Astrocyte of the cerebellum (primary cell): ENCODE measurements around the gene CCDC92.

Experiments
- DNase-seq: peaks from one replicate; pipeline ENCODE4 v3.0.0-alpha.2; 2011; ENCODE audit warnings: low read depth
- H3K4me3 ChIP-seq: 2 replicates; pipeline ENCODE4 v1.5.1; 2011; ENCODE audit warnings: mild to moderate bottlenecking, low read depth, low read length, moderate library complexity
- in situ Hi-C: cut with HindIII; loops from 2 replicates; pipeline ENCODE4 v1.10.0; 2017; ENCODE audit warnings: low sequenced_read_pairs
- TF ChIP-seq, protein P1 (sequence below): IDR thresholded peaks from 2 replicates; pipeline ENCODE4 v1.5.1; 2012; ENCODE audit warnings: low read length, low read depth, moderate library complexity, mild to moderate bottlenecking; ENCODE audit errors: missing control alignments

CCDC92 gene

DNA sequence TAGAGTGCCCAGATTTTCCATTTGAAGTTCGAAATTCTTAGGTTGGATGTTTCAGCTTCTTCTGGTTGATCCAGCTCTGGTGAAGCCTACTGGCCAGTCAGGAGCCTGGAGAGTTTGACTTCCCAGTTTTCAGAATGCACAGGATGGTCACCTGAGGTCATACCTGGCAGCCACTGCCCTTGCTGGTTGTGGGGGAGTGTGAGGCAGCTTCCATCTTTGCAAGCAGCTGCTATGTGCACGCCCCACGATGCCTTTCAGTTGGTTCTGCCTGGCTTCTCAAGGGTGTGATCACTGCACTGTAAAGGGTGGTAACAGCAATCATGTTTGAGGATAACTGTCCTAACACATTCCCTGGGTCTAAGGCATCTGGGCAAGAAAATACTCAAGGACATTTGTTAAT, 15.4 kb downstream of the CCDC92 start:
- H3K4me3 ChIP-seq, result no peak overlapping the region
- no peak for DNase-seq
- TF ChIP-seq, protein P1, sequence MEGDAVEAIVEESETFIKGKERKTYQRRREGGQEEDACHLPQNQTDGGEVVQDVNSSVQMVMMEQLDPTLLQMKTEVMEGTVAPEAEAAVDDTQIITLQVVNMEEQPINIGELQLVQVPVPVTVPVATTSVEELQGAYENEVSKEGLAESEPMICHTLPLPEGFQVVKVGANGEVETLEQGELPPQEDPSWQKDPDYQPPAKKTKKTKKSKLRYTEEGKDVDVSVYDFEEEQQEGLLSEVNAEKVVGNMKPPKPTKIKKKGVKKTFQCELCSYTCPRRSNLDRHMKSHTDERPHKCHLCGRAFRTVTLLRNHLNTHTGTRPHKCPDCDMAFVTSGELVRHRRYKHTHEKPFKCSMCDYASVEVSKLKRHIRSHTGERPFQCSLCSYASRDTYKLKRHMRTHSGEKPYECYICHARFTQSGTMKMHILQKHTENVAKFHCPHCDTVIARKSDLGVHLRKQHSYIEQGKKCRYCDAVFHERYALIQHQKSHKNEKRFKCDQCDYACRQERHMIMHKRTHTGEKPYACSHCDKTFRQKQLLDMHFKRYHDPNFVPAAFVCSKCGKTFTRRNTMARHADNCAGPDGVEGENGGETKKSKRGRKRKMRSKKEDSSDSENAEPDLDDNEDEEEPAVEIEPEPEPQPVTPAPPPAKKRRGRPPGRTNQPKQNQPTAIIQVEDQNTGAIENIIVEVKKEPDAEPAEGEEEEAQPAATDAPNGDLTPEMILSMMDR, result no peak
- in situ Hi-C loops, result no loop called here

DNA sequence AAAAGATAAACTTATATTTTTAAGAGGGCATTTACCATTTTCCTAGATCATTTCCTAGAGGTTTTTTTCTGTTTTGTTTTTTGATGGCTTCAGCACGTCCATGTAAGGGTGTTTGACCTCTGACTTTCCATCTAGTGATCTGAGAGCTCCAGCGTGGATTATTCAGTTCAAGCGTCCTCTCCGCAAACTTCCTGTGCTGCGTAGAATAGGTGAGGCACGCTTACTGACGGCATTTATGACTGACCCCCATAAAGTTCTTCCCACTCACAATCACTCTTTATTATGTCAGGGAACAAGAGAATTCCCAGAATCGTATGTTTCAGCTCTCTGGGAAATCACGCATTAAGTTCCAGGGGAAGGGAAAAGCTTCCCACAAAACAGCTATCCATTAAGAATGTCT, 16.4 kb downstream of the CCDC92 start:
- no peak for DNase-seq
- TF ChIP-seq, protein P1, result no peak
- H3K4me3 ChIP-seq, result no peak overlapping the region
- in situ Hi-C loops, result no loop called here

DNA sequence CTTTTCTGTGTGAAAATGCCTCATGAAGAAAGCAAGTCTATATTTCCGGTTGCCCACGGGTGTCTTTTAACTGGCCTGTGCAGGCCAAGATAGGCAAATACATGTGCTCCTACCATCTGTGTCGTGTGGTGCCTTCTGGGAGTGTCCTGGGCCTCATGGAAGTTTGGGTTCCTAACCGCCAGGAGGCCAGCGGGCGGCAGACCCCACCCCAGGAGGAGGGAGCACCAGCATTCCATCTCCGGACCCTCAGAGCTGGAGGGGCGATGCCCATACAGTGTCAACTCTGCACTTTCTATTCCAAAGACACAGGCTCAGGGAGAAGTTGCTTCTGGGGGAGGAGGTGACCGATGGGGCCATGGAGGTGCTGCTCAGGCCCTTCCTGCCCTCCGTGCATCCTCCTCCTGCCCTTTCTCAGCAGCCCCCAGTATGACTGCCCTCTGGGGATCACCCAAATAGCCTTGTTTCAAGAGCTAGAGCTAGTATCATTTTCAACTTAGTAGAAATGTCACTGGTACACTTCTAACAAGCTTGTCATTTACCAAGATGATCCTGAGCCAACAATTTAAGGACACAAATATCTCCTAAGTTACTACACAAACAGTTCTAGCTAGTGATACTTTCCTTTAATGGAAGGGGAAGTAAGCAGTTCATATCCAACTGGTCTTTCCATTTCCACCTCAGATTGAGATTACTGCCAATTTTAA, 17.8 kb downstream of the CCDC92 start:
- DNase-seq, result no peak
- no peak overlapping the region for H3K4me3 ChIP-seq
- TF ChIP-seq, protein P1, result no peak
- in situ Hi-C loops, result no loop called here

DNA sequence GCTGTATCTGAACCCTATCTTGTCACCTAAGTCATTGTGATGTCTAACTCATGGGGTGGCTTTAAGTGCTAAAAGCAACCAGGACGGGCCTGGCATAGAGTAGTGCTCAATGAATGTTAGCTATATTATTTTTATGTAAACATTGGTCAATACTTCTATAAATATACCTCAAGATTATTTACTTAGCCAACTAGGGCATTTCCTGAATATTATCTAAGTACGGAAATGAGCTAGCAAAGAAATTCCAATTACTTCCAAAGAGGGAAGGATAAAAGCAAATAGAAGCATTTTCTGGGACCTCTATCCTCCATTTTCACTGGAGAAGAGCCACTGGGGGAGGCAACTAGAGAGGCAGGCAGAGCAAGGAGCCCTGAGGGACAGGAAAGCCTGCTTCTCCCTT, 20.6 kb downstream of the CCDC92 start:
- in situ Hi-C loops, result no loop called here
- DNase-seq, result no peak
- no peak overlapping the region for H3K4me3 ChIP-seq

DNA sequence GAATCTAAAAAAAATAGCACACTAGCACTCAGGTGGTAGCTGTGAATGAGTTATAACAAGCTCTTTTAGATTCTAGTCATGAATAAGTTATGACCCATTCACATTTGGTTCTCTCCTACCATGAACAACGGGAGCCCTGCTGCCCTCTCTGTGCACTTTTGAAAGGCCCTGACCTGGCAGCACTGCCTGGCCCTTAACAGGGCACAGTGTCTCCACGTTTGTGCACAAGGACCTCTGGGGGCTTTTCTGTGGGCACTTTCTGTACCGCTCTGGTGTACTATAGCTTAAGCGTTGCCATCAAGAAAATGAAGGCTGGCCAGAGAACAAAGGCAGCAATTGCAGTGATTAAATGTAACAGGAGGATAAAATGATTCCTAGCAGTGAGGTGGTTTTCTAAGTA, 21.2 kb downstream of the CCDC92 start:
- in situ Hi-C loops, result no loop called here
- no peak overlapping the region for H3K4me3 ChIP-seq
- DNase-seq, result no peak
- TF ChIP-seq, protein P1, result no peak

More for the DNA sequence above, 20.6 kb downstream of the CCDC92 start:
- TF ChIP-seq, protein P1, result no peak

DNA sequence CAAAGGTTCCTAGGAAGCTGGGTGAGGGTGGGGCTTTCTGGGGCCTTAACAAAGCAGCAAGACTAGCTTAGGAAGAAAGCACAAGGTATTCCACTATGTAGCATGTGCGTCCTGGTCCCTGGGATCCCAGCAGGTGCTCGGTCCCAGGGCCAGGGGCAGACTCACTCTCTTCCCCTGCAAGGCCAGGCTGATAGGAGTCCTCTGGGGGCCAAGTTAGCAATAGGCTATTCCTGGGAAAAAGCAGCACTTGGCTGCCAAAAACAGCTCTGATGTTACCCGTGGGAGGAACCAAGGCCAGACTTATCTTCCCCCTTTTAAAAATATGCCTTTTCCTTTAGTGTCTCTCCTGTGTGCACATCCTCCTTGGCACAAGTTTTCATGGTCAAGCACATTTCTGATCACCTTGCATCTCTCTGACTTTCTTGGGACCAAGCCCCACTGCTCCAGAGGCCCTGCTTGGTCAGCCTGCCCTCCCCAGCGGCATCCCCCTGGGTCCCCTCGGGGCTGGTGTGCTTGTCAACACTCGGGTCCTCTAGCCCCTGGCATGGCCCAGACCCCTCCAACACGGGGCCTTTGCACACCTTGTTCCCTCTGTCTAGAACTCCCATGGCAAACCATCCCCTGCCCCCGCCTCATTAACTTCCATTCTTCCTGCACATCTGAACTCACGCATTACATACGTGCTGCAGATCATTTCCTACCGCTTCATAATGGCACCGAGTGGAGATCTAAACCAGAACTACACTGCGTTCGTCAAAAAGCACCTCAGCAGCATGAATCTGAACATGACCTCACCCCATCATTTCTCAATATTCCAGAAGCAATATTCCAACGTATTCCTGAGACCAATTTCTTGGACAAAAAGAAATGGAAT, 21.9 kb downstream of the CCDC92 start:
- H3K4me3 ChIP-seq, result no peak overlapping the region
- TF ChIP-seq, protein P1, result no peak
- in situ Hi-C loops, result no loop called here
- no peak for DNase-seq
